GM12878 (cell line): Measurements from ENCODE around the gene PRDM12.

Experiments
- CBFB ChIP-seq: IDR thresholded peaks from 2 replicates; pipeline ENCODE4 v1.6.1; 2016; ENCODE audit warnings: antibody characterized with exemption, low read depth
- CTCF ChIP-seq, 3 experiments: IDR thresholded peaks in 2 of 3; conservative IDR thresholded peaks in 1 of 3; 2 replicates each; pipeline ENCODE4 v1.5.1; 2011; ENCODE audit warnings: low read depth in 3 of 3, low read length in 3 of 3, mild to moderate bottlenecking in 3 of 3, control low read depth in 2 of 3, moderate library complexity in 2 of 3, inconsistent platforms in 1 of 3, mixed read lengths in 1 of 3; ENCODE audit not compliant: control insufficient read depth in 2 of 3, insufficient read depth in 1 of 3; ENCODE audit errors: extremely low read depth in 1 of 3
- EGR1 ChIP-seq, 2 experiments: IDR thresholded peaks; 1 replicate in 1 of 2; 2 replicates in 1 of 2; pipeline ENCODE4 v1.6.1; 2011 to 2012; ENCODE audit warnings: low read depth in 2 of 2, low read length in 2 of 2, borderline replicate concordance in 1 of 2, mild to moderate bottlenecking in 1 of 2, moderate library complexity in 1 of 2
- EP300 ChIP-seq, 2 experiments: fragments of 150-350 bp in 1 of 2; IDR thresholded peaks; 2 replicates each; pipeline ENCODE4 v1.6.1; 2011 to 2012; ENCODE audit warnings: low read depth in 2 of 2, low read length in 2 of 2, borderline replicate concordance in 1 of 2, improper control_type of control experiment in 1 of 2, inconsistent platforms in 1 of 2; ENCODE audit not compliant: control insufficient read depth in 1 of 2
- JUNB ChIP-seq: IDR thresholded peaks from 2 replicates; pipeline ENCODE4 v1.6.1; 2016; ENCODE audit warnings: antibody characterized with exemption, mild to moderate bottlenecking
- MAX ChIP-seq: IDR thresholded peaks from 2 replicates; pipeline ENCODE4 v1.6.1; 2012; ENCODE audit warnings: low read depth, low read length, improper control_type of control experiment
- POLR2A ChIP-seq: IDR thresholded peaks from 2 replicates; pipeline ENCODE4 v1.6.1; 2011; ENCODE audit warnings: low read depth, mild to moderate bottlenecking, low read length
- RCOR1 ChIP-seq: conservative IDR thresholded peaks from 2 replicates; pipeline ENCODE4 v1.6.1; 2012; ENCODE audit warnings: low read depth, low read length, improper control_type of control experiment
- SKIL ChIP-seq: fragments of 450-650 bp; IDR thresholded peaks from 2 replicates; pipeline ENCODE4 v1.6.1; 2017; ENCODE audit warnings: mild to moderate bottlenecking, low read depth, inconsistent platforms; ENCODE audit not compliant: poor library complexity, severe bottlenecking
- SMC3 ChIP-seq: IDR thresholded peaks from 2 replicates; pipeline ENCODE4 v1.6.1; 2011; ENCODE audit warnings: low read length, improper control_type of control experiment, borderline replicate concordance
- TARDBP ChIP-seq: IDR thresholded peaks from 2 replicates; pipeline ENCODE4 v1.6.1; 2016; ENCODE audit warnings: borderline replicate concordance
- YY1 ChIP-seq: IDR thresholded peaks from 2 replicates; pipeline ENCODE4 v1.6.1; 2011; ENCODE audit warnings: low read depth, mild to moderate bottlenecking, low read length
- ZBTB4 ChIP-seq: fragments of 450-650 bp; formaldehyde crosslinking; IDR thresholded peaks from 2 replicates; pipeline ENCODE4 v1.4.0; 2022; ENCODE audit warnings: mild to moderate bottlenecking, moderate library complexity

- TF ChIP-seq EGR1 (IDR thresholded peaks at IDR 0.05; ENCODE audit: borderline replicate concordance in 1 of 2, low read depth in 2 of 2, low read length in 2 of 2) (no peak), EP300 (IDR thresholded peaks at IDR 0.05; ENCODE audit: borderline replicate concordance in 1 of 2, control insufficient read depth in 1 of 2, low read depth in 2 of 2, low read length in 2 of 2) (no peak), MAX (no peak), TARDBP (no peak), CTCF (IDR thresholded peaks at IDR 0.05 in 2 of 3, conservative IDR thresholded peaks at IDR 0.05 in 1 of 3; ENCODE audit: control insufficient read depth in 2 of 3, extremely low read depth in 1 of 3, insufficient read depth in 1 of 3, low read depth in 3 of 3, low read length in 3 of 3) (no peak), JUNB (no peak), CBFB (no peak), SKIL (no peak), YY1 (no peak), SMC3 (no peak), ZBTB4 (CRISPR knock-in tag) (no peak), POLR2A (no peak), RCOR1 (no peak)
Observed at GRCh38 chr9:130687615-130688014, 23.2 kb downstream of the PRDM12 start.
